HG02678 (cell line): ENCODE data around the gene RAD51B.

Experiments used
- ATAC-seq: cut with Tn5 transposase; IDR thresholded peaks from one replicate; pipeline ENCODE4 v1.9.1; 2021; ENCODE audit warnings: mild to moderate bottlenecking, moderate library complexity; ENCODE audit not compliant: unreplicated experiment

The RAD51B gene

DNA sequence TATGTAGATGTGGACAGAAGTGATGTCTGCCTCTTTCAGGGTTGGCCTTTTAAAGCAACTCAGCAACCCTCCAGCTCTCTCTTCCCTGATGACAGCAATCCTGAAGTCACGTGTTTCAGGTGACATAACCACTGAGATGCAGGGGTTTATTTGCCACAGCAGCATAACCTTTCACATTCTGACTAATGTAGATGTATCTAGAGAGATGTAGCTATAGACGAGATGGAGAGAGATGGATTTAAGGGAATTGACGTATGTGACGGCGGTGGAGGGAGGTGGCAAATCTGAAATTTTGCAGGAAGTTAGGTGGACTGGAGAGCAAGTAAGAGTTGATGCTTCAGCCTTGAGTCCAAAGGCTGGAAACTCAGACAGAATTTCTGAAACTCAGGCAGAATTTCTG lies 847.3 kb downstream of the RAD51B start:
- ATAC-seq = no peak

DNA sequence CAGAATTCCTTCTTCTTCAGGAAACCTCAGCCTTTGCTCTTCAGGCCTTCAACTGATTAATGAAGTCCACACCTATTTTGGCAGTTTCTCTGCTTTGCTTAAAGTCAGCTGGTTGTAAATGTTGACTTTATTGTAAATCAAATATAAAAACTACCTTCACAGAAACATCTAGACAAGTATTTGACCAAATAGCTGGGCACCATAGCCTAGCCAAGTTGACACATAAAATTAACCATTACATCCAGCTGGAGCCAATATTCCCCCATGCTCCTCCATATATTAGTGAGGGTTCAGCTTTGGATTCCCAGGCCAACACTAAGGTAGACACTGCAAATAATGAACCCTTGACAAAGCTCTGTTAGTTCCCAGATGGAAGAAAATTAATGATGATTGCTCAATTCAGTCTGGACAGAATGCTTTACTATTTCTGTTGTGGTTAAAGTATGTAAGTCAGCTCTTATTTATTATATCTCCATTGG lies 847.8 kb downstream of the RAD51B start:
- ATAC-seq = no peak

DNA sequence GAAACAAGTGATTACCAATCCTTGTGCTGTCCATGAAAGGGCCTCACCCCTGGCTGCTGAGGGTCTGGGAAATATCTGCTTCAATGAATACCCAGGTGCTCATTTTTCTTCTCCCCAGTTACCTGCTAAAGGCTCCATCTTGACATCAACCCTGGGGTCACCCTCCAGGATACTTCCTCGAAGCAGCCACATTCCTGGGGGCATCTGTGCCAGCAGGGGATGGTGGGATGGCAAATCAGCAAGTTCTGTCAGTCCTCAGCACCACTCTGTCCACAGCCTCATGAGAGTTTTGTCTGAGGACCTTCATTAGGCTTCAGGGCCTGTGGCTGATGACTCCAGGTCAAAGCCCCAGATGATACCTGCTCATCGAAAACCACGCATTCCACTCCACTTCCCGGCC lies 848.4 kb downstream of the RAD51B start:
- ATAC-seq = no peak

DNA sequence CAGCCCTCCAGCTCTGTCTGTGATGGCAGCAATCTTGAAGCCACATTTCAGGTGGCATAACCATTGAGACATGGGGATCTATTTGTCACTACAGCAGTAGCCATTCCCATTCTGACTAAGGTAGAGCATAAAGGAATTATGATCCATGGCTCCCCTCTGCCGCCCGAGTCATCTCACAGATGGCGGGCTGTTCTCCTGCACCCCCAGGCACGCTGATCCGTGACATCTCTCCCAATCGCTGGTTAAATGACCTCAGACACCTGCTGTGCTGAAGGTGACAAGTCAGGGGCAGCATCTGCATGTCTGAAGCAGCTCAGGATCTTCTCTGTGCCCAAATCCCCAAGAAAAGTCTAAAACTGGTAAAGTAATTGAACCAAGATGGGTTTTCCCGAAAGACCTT lies 849.0 kb downstream of the RAD51B start:
- ATAC-seq = no peak

DNA sequence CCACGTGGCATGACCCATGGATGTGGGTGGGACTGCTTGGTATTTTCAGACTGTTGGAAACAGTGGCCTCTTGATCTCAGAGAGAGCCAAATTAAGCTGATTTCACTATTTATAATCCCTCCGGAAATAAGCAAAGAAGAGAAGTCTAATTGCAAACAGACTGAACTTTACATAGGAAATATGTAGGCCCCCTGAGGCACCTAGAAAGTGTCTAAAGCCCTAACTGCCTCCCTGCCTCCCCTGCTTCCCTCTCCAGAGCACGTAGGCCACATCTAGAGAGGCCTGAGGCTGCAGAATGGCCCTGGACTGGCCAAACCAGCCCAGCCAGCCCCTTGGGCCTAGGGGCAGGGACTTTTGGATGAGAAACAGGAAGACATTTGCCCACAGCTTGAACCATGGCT lies 849.5 kb downstream of the RAD51B start:
- ATAC-seq = no peak

DNA sequence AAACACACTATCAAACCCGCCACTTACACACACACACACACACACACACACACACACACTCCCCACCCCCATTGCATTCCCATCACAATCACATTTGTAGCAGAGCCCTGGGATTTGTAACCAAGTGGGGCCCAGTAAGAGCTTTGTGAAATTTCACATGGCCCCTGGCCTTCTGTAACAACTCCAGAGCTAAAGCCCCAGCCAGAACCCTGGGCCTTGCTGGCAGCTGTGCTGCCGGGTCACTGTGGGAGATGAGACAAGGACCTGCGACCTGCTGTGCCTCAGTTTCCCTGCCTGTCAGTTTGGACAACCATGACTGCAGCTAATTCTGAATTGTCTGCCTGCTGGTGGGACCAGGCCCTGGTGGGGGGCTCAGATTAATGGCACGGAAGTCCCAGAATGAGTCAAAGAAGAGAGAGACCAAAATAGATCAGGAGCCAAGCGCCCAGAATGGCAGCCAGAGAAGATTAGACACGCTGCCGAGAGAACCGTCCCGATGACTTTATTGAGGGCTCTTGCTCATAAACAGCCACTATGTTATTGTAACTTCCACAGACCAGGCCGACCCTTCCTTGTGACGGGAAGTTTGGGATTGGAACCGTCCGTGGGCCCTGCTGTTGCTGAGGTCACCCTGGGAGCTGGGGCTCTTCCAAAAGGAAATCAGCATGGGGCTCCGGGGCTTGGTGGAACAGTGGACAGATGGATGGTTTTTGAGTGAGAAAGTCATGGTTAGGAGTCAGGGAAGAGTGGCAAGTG lies 850.2 kb downstream of the RAD51B start:
- ATAC-seq = no peak

DNA sequence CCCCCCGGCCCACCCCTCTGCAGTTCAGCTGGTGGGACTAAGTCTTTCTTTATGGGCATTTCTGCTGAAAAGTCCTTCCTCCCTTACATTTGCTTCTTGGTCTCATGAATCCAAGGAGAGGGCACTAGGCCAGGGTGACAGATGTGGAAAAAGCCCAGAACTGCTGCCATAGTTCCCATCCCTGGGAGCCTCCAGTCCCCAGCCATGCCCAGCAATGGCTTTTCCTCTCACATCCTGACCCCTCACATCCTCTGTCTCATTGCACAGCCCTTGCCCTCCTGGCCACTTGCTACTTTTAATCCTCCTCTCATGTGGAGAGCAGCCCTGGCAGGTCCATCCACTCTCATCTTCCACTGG lies 850.8 kb downstream of the RAD51B start:
- ATAC-seq = no peak

DNA sequence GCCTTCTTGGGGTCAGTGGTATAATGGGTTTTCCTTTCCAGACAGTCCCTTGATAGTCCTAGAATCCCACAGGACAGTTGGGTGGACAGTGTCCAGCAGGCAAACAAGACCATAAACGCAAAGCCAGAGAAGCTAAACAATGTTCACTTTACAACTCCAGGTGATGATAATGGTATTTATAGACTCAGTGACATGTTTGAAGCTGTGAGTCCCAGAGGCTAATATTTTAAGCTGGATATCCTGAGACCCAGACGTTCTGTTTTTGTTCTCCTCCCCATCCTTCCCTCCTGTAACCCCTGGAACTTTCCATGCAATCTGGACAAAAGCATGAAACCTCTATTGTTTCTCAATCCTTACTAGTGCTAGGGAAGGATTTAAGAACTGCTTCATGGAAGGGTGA lies 852.3 kb downstream of the RAD51B start:
- no peak for ATAC-seq

DNA sequence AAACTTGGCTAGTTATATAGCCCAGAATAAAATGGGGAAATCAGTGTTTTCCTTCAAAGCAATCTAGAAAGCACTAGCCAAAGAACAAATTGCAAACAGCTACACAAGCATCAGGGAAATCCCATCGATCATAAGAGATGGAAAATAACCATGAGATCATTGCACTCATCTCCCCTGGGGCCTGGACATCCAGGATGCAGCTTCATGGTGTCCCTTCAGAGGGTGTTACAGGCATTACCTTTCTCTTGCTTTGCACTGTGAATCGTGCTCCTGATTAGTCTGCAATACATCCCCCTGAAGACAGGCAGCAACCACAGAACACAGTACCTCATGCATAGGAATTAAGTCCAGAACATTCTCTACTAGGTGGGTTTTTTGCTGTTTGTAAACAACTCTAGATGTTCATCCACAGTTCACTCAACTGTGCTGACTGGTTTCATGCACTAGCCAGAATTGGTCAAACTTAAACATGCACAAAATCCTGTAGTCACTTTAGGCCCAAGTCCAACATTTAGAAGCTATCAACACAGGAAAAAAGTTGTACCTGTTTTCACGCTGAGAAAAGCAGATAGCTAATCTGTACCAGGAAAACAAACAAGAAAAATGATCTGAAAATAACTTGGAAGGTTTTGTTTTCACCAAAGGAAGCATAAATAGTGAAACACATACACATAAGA lies 853.2 kb downstream of the RAD51B start:
- no peak for ATAC-seq

DNA sequence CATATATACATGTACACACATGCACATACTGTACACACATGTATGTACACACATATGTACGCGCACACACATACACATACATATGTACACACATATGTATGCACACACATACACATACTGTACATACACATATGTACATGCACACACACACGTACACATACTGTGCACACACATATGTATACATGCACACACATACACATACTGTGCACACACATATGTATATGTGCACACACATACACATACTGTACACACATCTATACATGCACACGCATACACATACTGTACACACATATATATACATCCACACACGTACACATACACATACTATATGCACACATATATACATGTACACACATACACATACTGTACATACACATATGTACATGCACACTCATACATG lies 853.9 kb downstream of the RAD51B start:
- no peak for ATAC-seq

DNA sequence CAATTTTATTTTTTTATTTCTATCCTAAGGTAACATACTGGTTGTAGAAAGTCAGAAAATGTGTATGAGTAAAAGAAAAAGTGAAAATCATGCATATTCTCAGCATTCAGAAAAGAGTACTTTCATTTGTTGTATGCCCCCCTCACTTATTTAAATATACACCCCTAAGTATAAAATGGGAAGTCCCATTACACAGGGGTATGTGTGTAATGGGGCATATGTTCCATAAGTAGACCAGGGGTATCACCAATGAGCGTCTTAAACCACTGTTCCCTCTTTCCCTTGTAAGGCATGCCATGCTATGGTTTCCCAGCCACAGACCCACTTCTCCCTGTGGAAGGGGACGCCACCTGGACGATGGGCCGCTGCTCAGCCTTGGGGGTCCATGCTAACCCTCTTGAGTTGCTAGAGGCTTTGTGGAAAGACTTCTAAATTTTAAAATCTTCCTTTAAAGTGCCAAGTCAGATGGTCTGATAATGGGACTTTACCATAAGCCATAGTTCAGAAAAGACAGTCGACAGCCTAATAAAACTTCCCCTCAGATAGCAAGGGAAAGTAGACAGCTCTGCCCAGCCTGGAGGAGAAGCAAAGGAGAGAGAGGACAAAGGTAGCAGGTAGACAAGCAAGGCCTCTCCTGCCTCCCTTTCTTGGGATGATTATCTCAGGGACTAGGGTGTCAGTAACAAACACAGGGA lies 855.1 kb downstream of the RAD51B start:
- no peak for ATAC-seq

DNA sequence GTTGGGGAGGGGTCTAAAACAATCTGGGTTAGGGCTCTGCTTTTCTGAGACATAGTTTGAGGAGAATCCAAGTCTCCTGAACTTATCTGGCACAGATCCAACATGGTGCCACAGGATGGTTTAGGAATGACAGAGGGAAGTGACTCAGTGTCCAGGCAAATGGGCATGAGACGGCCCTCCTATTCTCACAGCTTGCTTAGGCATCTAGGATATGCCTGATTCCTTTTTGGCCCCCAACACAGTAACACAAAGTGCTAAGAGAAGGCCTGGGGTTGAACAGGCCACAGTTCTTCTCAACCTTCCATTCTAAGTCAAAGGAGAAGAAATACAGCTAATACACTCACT lies 855.6 kb downstream of the RAD51B start:
- ATAC-seq = no peak

DNA sequence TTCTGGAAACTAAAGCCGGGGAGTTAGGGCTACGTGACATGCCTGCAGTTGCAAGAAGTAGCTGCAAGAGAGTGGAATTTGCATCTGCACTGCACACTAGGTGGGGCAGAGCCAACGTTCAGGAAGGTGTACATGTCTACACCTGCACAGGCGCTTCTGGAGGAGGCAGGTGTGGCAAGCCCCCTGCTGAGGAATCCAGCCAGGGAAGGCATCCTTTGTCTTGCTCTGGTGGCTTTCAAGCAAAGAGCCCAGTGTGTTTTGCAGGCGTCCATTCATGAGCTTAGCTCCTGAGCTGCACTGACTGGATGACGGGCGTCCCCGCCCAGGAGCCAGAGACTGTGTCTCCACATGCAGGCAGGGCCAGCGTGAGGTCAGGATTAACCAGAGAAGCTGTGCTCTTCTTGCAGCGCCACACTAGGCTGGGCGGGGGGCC lies 856.9 kb downstream of the RAD51B start:
- no peak for ATAC-seq

DNA sequence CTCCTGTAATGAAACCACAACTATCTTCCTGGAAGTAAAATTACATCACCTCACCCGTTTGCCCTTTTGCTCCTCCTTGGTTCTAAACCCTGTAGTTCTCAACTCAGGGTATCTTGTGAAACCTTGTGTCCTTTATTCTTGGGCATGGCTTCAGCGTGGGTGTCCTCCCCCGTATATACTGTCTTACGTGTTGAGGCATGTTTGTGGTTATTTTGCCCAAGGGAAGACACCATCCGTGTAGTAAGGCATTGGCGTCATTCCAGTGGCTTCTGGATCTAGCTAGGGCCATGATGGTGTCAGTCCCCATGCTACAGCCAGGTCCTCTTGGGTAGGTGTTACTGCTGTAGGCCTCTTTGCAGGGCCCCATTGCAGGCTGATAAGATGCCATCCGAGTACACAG lies 857.9 kb downstream of the RAD51B start:
- ATAC-seq = no peak

DNA sequence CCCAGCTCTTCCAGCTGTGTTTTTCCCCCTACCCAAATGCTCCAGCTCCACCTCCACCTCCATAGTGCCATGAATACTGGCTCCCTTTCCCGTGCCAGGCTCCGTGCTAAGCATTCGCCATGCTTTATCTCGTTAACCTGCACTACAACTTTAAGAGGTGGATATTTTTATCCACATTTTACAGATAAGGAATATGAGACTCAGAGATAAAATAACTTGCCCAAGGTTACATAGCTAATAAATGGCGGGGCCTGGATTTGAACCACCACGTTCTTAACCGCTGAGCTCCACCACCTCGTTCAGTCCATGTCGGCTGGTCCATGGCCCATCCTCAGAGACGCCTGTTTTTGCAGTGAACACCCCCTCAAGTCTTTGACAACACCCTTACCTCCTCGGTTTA lies 858.3 kb downstream of the RAD51B start:
- ATAC-seq = no peak

DNA sequence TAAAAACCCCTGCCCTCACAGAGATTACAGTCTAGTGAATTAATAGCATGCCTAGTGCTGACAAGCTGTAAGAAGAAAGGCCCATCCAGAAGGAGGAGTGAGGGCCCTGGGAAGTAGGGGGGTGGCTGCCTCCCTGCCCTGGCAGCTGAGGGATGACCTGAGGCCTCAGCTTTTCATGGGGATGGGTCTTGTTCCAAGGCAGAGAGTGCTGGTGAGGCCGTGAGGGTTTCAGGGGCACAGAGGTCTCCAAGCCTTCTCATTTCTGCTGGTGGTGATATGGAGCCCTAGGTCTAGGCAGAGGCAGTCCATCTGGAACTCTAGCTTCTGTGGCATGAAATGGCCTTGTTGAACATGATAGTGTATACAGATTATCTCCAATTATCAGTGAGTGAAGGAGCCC lies 858.9 kb downstream of the RAD51B start:
- no peak for ATAC-seq

DNA sequence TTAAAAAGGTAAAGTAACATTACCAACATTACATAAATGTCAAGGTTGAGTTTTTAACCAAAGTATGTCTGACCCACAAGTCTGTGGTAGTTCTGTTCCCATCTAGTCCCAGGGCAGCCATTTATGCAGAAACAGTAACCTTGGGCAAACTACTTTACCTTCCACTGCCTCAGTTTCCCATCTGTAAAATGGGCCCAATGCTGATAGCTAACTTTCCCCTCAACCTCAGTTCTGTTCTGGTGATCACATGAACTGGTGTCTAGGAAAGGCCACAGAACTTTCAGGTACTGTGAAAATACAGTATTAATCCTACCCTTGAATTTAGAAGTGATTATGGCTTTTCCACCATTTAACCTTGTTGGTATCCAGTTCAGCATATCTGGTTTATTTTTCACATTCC lies 859.7 kb downstream of the RAD51B start:
- no peak for ATAC-seq

DNA sequence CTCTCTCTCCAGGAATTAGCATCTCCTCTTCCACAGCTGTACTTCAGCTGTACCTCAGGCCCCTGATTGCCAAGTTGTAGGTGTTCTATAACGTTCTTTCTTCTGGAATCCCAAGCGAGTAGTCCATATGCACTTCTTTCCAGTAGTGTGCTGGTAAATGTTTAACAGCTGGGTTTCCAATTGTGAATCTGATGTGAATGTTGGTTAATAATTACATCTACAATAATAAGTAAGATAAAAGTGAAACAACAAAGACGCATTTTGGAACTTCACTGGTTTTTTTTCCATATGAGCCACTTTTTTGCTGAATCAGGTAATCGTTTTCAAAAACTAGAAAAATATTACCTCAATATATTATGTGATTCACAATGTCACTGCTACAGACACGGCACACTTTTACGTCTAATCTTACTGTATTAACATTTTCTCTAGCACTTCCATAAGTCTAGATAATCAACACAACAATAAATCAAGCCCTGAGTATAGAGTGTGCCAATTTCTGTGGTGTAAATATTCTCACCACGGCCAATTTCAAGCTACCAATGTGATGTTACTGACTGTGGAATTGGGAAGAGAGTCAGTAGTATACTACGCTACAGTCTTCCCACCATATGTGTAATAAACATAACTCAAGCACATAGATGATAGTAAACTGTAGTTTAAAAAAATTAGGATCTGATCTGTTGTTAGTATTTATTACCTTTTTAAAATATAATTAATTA lies 860.3 kb downstream of the RAD51B start:
- no peak for ATAC-seq

DNA sequence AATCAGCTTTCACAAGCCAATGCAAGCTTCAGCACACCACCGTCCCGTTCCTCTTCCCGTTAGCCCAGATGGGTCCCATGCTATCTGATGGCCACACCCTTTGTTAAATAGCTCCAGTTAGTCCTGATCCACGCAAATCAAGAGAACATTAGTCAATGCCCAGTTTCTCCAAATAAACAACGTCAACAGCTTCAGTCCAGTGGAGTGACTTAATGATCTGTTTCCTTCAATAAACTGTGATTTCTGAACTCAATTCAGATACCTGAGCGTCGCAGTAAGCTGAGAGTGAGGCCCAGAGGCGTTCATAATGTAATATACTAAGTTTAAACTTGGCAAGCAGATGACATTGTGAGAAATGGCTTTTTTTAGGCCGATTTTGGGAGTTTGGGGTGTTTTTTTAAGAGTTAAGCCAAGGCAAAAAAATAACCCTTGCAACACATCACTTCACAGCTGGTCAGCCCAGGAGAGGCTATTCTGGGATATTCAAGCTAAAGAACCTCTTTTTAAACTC lies 861.0 kb downstream of the RAD51B start:
- no peak for ATAC-seq

DNA sequence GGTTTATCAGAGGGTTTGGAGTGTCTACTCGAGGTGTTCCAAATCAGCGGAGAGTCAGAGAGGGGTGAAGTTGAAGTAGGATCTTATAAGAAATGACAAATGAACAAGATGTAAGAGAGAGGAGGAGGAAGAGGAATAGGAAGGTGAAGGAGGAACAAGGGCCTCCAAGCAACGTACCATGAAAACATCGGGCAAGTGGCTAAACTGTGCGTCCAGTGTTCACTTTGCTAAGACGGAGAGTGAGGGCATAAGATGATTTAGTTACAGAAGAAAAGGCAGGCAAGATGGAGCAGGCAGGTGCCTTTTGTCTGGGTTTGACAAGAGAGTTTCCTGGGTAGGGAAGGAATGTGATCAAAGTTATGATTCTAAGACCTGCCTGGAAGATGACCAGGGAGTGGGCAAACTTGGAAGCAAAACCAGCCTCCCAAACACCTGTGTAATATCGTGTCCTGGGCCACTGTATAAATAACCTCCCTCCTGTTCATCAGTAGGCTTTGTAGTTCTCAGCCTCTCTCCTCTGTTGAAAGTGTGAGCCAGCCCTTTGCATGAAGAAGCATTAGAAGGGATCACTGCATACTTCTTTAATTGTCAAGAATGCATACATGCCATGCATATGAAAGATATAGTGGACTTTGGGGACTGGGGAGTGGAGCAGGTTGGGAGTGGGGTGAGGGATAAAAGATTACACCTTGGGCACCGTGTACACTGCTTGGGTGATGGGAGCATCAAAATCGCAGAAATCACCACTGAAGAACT lies 861.9 kb downstream of the RAD51B start:
- no peak for ATAC-seq
